Astrocyte (in vitro differentiated cells and primary cell): ENCODE results near the gene MAP3K4.
"Not testable (repeated sequence)": the region's sequence is repeated elsewhere in the genome, so short reads cannot be mapped to it uniquely, and the experiment has no call there.

Experiments
- EZH2 ChIP-seq: IDR thresholded peaks from 2 replicates; pipeline ENCODE4 v1.6.1; 2012; ENCODE audit warnings: mild to moderate bottlenecking, low read length, inconsistent platforms; ENCODE audit not compliant: insufficient read depth
- TF ChIP-seq, protein P1 (sequence below): IDR thresholded peaks from 2 replicates; pipeline ENCODE4 v1.5.1; 2011; ENCODE audit warnings: low read depth, mild to moderate bottlenecking, inconsistent platforms, low read length, moderate library complexity; ENCODE audit not compliant: insufficient read depth

DNA sequence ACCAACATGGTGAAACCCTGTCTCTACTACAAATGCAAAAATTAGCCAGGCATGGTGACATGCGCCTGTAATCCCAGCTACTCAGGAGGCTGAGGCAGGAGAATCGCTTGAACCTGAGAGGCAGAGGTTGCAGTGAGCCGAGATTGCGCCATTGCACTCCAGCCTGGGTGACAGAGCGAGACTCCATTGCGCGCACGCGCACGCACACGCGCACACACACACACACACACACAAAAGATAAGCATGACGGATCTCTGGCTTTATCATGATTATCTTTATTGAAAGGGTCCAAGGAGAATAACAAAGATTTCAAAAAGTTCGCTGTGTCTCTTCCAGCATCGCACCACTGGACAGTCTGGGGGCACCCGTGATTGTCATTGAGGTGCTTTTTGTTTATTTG is 19.0 kb upstream of the MAP3K4 start:
- TF ChIP-seq, protein P1, sequence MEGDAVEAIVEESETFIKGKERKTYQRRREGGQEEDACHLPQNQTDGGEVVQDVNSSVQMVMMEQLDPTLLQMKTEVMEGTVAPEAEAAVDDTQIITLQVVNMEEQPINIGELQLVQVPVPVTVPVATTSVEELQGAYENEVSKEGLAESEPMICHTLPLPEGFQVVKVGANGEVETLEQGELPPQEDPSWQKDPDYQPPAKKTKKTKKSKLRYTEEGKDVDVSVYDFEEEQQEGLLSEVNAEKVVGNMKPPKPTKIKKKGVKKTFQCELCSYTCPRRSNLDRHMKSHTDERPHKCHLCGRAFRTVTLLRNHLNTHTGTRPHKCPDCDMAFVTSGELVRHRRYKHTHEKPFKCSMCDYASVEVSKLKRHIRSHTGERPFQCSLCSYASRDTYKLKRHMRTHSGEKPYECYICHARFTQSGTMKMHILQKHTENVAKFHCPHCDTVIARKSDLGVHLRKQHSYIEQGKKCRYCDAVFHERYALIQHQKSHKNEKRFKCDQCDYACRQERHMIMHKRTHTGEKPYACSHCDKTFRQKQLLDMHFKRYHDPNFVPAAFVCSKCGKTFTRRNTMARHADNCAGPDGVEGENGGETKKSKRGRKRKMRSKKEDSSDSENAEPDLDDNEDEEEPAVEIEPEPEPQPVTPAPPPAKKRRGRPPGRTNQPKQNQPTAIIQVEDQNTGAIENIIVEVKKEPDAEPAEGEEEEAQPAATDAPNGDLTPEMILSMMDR = not testable (repeated sequence)
- not testable (repeated sequence) for TF ChIP-seq EZH2
